WERI-Rb-1 (cell line): Measurements from ENCODE around the gene CBY2.

Experiments
- DNase-seq: peaks from one replicate; pipeline ENCODE4 v3.0.0-alpha.2; 2020
- H3K27ac ChIP-seq: fragments of 250-450 bp; sonication (Bioruptor Pico); 2 replicates; pipeline ENCODE4 v1.5.1; 2020; ENCODE audit warnings: mild to moderate bottlenecking, moderate library complexity
- H3K27me3 ChIP-seq: fragments of 250-450 bp; sonication (Bioruptor Pico); 2 replicates; pipeline ENCODE4 v1.5.1; 2021; ENCODE audit warnings: mild to moderate bottlenecking, low read depth, moderate library complexity; ENCODE audit not compliant: insufficient read depth, severe bottlenecking
- H3K36me3 ChIP-seq: fragments of 250-450 bp; sonication (Bioruptor Pico); 2 replicates; pipeline ENCODE4 v1.5.1; 2020; ENCODE audit warnings: mild to moderate bottlenecking, moderate library complexity
- H3K4me3 ChIP-seq: 2 replicates; pipeline ENCODE4 v1.5.1; 2011; ENCODE audit warnings: low read depth, mild to moderate bottlenecking, control low read depth, low read length
- H3K9me3 ChIP-seq: fragments of 250-450 bp; sonication (Bioruptor Pico); 2 replicates; pipeline ENCODE4 v1.5.1; 2021; ENCODE audit warnings: mild to moderate bottlenecking, moderate library complexity; ENCODE audit not compliant: severe bottlenecking
- CTCF ChIP-seq: IDR thresholded peaks from 2 replicates; pipeline ENCODE4 v1.5.1; 2011; ENCODE audit warnings: low read depth, mild to moderate bottlenecking, control low read depth, inconsistent platforms, low read length

The CBY2 gene

DNA sequence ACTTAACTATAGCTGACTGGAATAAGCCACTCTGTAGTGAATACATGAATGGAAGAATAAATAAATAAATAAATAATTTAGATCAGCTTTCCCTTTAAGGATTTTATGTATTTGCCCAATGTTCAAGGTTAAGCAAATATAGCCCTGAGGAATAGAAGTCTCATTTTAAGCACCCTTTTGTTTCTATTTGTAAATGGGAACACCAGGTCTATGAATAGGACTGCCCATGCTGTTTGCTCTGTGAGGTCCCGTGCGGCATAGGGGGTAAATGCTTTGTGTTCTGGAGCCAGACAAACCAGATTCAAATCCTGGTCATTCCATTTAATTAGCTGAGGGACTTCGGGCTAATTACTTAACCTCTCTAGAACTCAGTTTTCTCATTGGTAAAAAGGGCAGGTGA lies 29.3 kb downstream of the CBY2 start:
- no peak for TF ChIP-seq CTCF
- no peaks in the 10 kb centered on the region for H3K9me3 ChIP-seq
- no peak overlapping the region for H3K27ac ChIP-seq
- no peak overlapping the region for H3K4me3 ChIP-seq
- DNase-seq = no peak
- no peaks in the 10 kb centered on the region for H3K36me3 ChIP-seq
- H3K27me3 ChIP-seq = no peaks in the 10 kb centered on the region

- no peaks in the 10 kb centered on the region for H3K27me3 ChIP-seq
- no peak overlapping the region for H3K27ac ChIP-seq
- TF ChIP-seq CTCF = no peak
These were observed 30.8 kb downstream of the CBY2 start for GRCh38 chr13:45732916-45733315.

GRCh38 chr13:45733361-45733760 lies 31.2 kb downstream of the CBY2 start:
- Histone ChIP-seq H3K4me3 (no peak overlapping the region), H3K36me3 (no peaks in the 10 kb centered on the region), H3K27ac (no peak overlapping the region), H3K9me3 (no peaks in the 10 kb centered on the region), H3K27me3 (no peaks in the 10 kb centered on the region)
- no peak for TF ChIP-seq CTCF
- no peak for DNase-seq

More at GRCh38 chr13:45732916-45733315, 30.8 kb downstream of the CBY2 start:
- Histone ChIP-seq H3K9me3 (no peaks in the 10 kb centered on the region), H3K4me3 (no peak overlapping the region), H3K36me3 (no peaks in the 10 kb centered on the region)
- no peak for DNase-seq

GRCh38 chr13:45737571-45738017 lies 35.5 kb downstream of the CBY2 start:
- no peaks in the 10 kb centered on the region for H3K9me3 ChIP-seq
- H3K27me3 ChIP-seq = no peaks in the 10 kb centered on the region
- H3K27ac ChIP-seq = no peak overlapping the region
- H3K36me3 ChIP-seq = no peaks in the 10 kb centered on the region
- TF ChIP-seq CTCF = peak; percentile 66
- DNase-seq = peak; percentile 33
- no peak overlapping the region for H3K4me3 ChIP-seq

DNA sequence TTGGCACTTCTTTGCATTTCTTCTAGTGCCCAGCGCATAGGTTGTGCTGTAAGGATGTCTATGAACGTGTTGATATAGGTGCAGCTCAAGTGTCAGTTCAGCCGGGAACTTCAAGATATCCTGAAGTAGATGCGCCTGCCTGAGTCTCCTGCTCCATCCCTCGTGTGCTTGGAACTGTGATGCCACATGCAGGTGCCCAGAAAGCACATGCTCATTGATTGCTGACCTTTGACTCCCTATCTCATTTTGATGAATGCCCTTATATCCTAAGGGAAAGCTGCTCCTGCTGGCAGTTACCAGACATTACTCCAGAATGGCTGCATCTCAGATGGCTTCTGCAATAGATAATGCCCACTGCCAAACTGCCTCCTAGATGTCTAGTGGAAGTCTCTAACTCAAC lies 40.9 kb downstream of the CBY2 start:
- Histone ChIP-seq H3K27ac (no peak overlapping the region), H3K27me3 (peaks cover 22% of the 10 kb centered on the region), H3K9me3 (no peaks in the 10 kb centered on the region), H3K36me3 (no peaks in the 10 kb centered on the region), H3K4me3 (no peak overlapping the region)
- DNase-seq = no peak
- no peak for TF ChIP-seq CTCF

DNA sequence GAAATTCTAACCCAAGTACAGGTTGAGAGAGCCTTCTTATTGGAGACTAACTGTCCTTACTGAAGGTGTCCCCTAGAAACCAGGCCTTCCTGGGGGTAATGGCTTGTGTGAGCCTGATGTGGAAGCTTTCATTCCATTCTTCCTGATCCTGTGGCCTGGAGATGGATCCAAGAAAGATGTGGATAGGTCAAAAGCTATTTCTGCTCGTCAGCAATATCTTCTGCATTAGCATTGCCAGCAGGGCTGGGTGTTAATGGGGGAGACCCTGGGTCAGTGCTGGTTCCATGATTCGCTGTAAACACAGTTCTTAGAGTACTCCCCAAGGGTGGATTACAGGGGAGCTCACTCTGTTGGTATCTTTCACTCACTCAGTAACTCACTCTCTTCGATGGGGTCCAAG lies 42.9 kb downstream of the CBY2 start:
- no peak for TF ChIP-seq CTCF
- no peak for DNase-seq
- H3K4me3 ChIP-seq = no peak overlapping the region
- H3K27ac ChIP-seq = no peak overlapping the region
- no peaks in the 10 kb centered on the region for H3K36me3 ChIP-seq
- no peaks in the 10 kb centered on the region for H3K9me3 ChIP-seq
- peaks cover 34% of the 10 kb centered on the region for H3K27me3 ChIP-seq
